ENCODE measurements around the gene KLHDC8A.

The KLHDC8A gene

DNA sequence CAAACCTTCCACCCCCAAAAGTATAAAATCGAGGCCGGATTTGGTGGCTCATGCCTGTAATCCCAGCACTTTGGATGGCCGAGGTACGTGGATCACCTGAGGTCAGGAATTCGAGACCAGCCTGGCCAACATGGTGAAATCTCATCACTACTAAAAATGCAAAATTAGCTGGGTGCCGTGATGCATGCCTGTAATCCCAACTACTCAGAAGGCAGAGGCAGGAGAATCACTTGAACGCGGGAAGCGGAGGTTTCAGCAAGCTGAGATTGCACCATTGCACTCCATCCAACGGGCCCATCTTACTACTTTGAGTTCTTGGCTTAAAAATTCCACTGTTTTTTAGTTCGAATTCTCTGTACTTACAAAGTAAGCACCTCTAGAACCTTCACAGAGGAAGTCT lies 11.0 kb downstream of the KLHDC8A start:
- H3K18ac ChIP-seq (ENCODE audit: low read length) = no peak overlapping the region
- no peak overlapping the region for H4K91ac ChIP-seq (ENCODE audit: low read depth, low read length, poor library complexity)
- no peaks in the 10 kb centered on the region for H3K36me3 ChIP-seq (replicated peaks in 1 of 2; ENCODE audit: control insufficient read depth in 2 of 2, insufficient read depth in 2 of 2, low read length in 2 of 2)
- peaks cover 0 to 2% of the 10 kb centered on the region in 2 donors for H3K9me3 ChIP-seq (replicated peaks in 1 of 2; ENCODE audit: control insufficient read depth in 2 of 2, insufficient read depth in 1 of 2, low read depth in 1 of 2, low read length in 2 of 2)
- no peak overlapping the region for H3K14ac ChIP-seq (ENCODE audit: low read length)
- H3K23ac ChIP-seq (ENCODE audit: low read depth, low read length, poor library complexity) = no peak overlapping the region
- H4K8ac ChIP-seq (ENCODE audit: low read depth, low read length) = no peak overlapping the region
- H3K9ac ChIP-seq (ENCODE audit: low read depth, low read length, poor library complexity) = no peak overlapping the region
- peaks cover 0 to 35% (median 15%) of the 10 kb centered on the region in 3 experiments for H3K27me3 ChIP-seq (ENCODE audit: control insufficient read depth in 3 of 3, insufficient read depth in 3 of 3, low read depth in 1 of 3, low read length in 3 of 3)
- no peak overlapping the region for H2BK120ac ChIP-seq (ENCODE audit: low read depth, low read length)
- H3K4me3 ChIP-seq (ENCODE audit: low read length in 2 of 2) = no peak overlapping the region
- DNase-seq (ENCODE audit: low spot score) = no peak
- no peak overlapping the region for H2BK5ac ChIP-seq (ENCODE audit: low read length)
- no peaks in the 10 kb centered on the region for H3K79me1 ChIP-seq (ENCODE audit: low read depth, low read length)
- H3K4me1 ChIP-seq (ENCODE audit: control insufficient read depth in 2 of 2, insufficient read depth in 1 of 2, low read depth in 1 of 2, low read length in 2 of 2) = peaks cover 12 to 37% of the 10 kb centered on the region in 2 donors
- no CpG with 5 or more reads among the region's 11 CpGs for WGBS, 2 donors (ENCODE audit: extremely low coverage in 2 of 2, insufficient read length in 2 of 2, insufficient replicate concordance in 1 of 2)
- H3K4ac ChIP-seq (ENCODE audit: low read length) = no peak overlapping the region
- H3K27ac ChIP-seq (replicated peaks; ENCODE audit: low read length) = no peak overlapping the region
- no peak overlapping the region for H2BK15ac ChIP-seq (ENCODE audit: low read length)
- no peak overlapping the region for H2AFZ ChIP-seq (ENCODE audit: low read length)
- no peak overlapping the region for H3K4me2 ChIP-seq (ENCODE audit: insufficient read depth, low read length, poor library complexity, severe bottlenecking)
- H2BK12ac ChIP-seq (ENCODE audit: low read length) = no peak overlapping the region
- no peak overlapping the region for H2AK5ac ChIP-seq (ENCODE audit: low read depth, low read length)

DNA sequence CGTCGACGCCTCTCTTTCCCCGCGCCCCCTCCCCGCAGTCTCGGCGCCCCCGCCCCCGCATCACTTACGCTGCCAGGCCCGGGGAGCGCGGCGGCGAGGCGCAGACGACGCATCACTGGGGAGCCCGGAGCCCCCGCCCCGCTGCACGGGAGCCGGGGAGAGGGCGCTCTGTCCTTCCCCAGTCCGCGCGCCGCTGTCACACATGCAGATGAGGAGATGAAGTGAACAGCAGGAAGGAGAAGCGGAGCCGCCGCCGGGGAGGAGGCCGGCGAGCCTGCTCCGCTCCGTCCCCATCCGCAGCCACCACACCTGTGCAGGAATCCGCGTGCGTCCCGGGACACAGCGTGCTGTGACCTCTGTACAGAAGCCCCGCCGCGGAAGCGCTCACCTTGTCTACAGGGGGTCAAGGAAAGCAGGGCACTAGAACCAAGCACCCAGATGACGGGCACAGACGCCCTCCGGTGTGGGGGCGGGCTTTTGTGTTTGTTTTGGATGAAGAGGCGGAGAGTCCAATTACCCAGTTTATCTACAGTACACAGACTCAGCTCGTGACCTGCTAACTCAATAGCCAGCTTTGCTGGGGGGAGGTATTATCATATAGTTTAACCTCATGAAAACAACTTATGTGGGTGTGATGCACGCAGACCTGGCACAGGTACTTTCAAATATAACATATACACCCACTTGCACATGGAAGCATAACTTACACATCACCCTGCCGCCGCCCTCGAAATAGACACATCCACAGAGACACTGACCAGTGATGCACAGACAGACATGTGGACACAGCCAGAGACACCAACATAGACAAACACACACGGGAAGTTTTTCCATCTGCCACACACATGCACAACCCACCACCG lies 12.4 kb downstream of the KLHDC8A start:
- peak overlapping the region; percentile 26 to 78 for H3K4me3 ChIP-seq (ENCODE audit: low read length in 2 of 2)
- H2BK5ac ChIP-seq (ENCODE audit: low read length) = no peak overlapping the region
- H2AK5ac ChIP-seq (ENCODE audit: low read depth, low read length) = no peak overlapping the region
- peak overlapping the region; percentile 94 for H3K18ac ChIP-seq (ENCODE audit: low read length)
- peak overlapping the region; percentile 78 for H3K9ac ChIP-seq (ENCODE audit: low read depth, low read length, poor library complexity)
- H3K27me3 ChIP-seq (ENCODE audit: control insufficient read depth in 3 of 3, insufficient read depth in 3 of 3, low read depth in 1 of 3, low read length in 3 of 3) = peaks cover 0 to 35% (median 15%) of the 10 kb centered on the region in 3 experiments
- no peak for DNase-seq (ENCODE audit: low spot score)
- H2AFZ ChIP-seq (ENCODE audit: low read length) = peak overlapping the region; percentile 87
- H4K91ac ChIP-seq (ENCODE audit: low read depth, low read length, poor library complexity) = no peak overlapping the region
- H2BK120ac ChIP-seq (ENCODE audit: low read depth, low read length) = no peak overlapping the region
- H2BK12ac ChIP-seq (ENCODE audit: low read length) = no peak overlapping the region
- H3K14ac ChIP-seq (ENCODE audit: low read length) = no peak overlapping the region
- H4K8ac ChIP-seq (ENCODE audit: low read depth, low read length) = no peak overlapping the region
- no peaks in the 10 kb centered on the region for H3K79me1 ChIP-seq (ENCODE audit: low read depth, low read length)
- peaks cover 4 to 23% of the 10 kb centered on the region in 2 donors for H3K4me1 ChIP-seq (ENCODE audit: control insufficient read depth in 2 of 2, insufficient read depth in 1 of 2, low read depth in 1 of 2, low read length in 2 of 2)
- H3K27ac ChIP-seq (replicated peaks; ENCODE audit: low read length) = no peak overlapping the region
- H3K23ac ChIP-seq (ENCODE audit: low read depth, low read length, poor library complexity) = peak overlapping the region; percentile 56
- H3K4me2 ChIP-seq (ENCODE audit: insufficient read depth, low read length, poor library complexity, severe bottlenecking) = peak overlapping the region; percentile 94
- peaks cover 0 to 2% of the 10 kb centered on the region in 2 donors for H3K9me3 ChIP-seq (replicated peaks in 1 of 2; ENCODE audit: control insufficient read depth in 2 of 2, insufficient read depth in 1 of 2, low read depth in 1 of 2, low read length in 2 of 2)
- no peak overlapping the region for H2BK15ac ChIP-seq (ENCODE audit: low read length)
- peaks cover 0 to 2% of the 10 kb centered on the region in 2 donors for H3K36me3 ChIP-seq (replicated peaks in 1 of 2; ENCODE audit: control insufficient read depth in 2 of 2, insufficient read depth in 2 of 2, low read length in 2 of 2)
- WGBS, 2 donors (ENCODE audit: extremely low coverage in 2 of 2, insufficient read length in 2 of 2, insufficient replicate concordance in 1 of 2) = no CpG with 5 or more reads among the region's 59 CpGs
- H3K4ac ChIP-seq (ENCODE audit: low read length) = no peak overlapping the region

DNA sequence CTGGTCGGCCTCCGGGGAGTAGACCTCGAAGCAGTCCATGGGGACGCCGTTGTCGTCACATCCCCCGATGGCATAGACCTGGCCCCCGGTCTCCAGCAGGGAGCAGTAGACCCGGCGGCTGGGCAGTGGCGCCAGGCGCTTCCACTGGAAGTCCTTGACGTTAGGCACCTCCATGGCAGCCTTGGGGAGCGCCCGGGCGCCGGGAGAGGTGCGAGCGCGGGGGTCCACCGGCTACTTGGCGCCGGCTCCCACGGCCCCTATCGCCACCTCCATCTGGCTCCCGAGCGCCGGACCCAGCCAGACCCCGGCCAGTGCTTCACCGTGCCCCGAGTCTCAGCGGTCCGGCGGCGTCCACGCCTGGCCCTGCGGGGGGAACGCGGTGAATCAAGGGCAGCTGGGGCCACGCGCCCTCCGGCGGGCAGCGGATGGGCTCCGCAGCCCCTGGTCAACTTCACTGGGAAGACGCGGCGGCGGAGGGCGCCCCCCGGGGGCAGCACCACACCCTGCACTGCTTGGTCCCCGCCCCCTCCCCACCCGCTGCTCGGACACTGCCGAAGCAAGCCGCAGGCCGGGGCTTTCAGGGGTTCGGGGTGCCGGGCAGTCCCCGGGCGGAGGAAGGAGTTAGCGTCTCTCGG lies 13.2 kb downstream of the KLHDC8A start:
- H2BK5ac ChIP-seq (ENCODE audit: low read length) = no peak overlapping the region

DNA sequence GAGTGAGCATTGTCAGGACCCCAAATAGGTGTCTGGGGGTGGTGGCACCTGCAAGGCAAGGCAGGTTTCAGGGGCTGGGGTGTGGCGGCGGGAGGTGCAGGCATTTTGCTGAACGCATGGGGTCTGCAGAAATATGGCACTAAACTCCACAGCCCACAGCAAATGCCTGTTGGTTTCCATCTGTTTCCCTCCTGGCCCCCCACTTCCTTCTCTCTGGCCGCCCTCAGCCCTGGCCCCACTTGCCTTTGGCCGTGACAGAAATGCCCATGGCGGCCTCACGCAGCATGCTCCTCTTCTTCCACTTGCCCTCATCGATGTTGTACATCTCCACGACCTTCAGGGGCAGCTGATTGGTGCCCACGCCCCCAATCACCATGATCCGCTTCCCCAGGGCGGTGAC lies 13.7 kb downstream of the KLHDC8A start:
- Histone ChIP-seq H2BK5ac (ENCODE audit: low read length) (no peak overlapping the region), H2AK5ac (ENCODE audit: low read depth, low read length) (peak overlapping the region; percentile 89), H3K4me3 (ENCODE audit: low read length in 2 of 2) (no peak overlapping the region), H3K4me1 (ENCODE audit: control insufficient read depth in 2 of 2, insufficient read depth in 1 of 2, low read depth in 1 of 2, low read length in 2 of 2) (peaks cover 4 to 11% of the 10 kb centered on the region in 2 donors), H4K91ac (ENCODE audit: low read depth, low read length, poor library complexity) (no peak overlapping the region), H3K4me2 (ENCODE audit: insufficient read depth, low read length, poor library complexity, severe bottlenecking) (peak overlapping the region; percentile 94), H3K18ac (ENCODE audit: low read length) (peak overlapping the region; percentile 94), H3K14ac (ENCODE audit: low read length) (no peak overlapping the region), H2BK120ac (ENCODE audit: low read depth, low read length) (no peak overlapping the region), H2BK12ac (ENCODE audit: low read length) (peak overlapping the region; percentile 59), H3K36me3 (replicated peaks in 1 of 2; ENCODE audit: control insufficient read depth in 2 of 2, insufficient read depth in 2 of 2, low read length in 2 of 2) (peaks cover 0 to 4% of the 10 kb centered on the region in 2 donors), H3K4ac (ENCODE audit: low read length) (peak overlapping the region; percentile 71), H3K27ac (replicated peaks; ENCODE audit: low read length) (no peak overlapping the region), H3K9ac (ENCODE audit: low read depth, low read length, poor library complexity) (peak overlapping the region; percentile 38), H2BK15ac (ENCODE audit: low read length) (no peak overlapping the region), H3K23ac (ENCODE audit: low read depth, low read length, poor library complexity) (peak overlapping the region; percentile 6), H3K79me1 (ENCODE audit: low read depth, low read length) (no peaks in the 10 kb centered on the region), H3K27me3 (ENCODE audit: control insufficient read depth in 3 of 3, insufficient read depth in 3 of 3, low read depth in 1 of 3, low read length in 3 of 3) (peaks cover 0 to 38% (median 15%) of the 10 kb centered on the region in 3 experiments), H2AFZ (ENCODE audit: low read length) (no peak overlapping the region), H3K9me3 (replicated peaks in 1 of 2; ENCODE audit: control insufficient read depth in 2 of 2, insufficient read depth in 1 of 2, low read depth in 1 of 2, low read length in 2 of 2) (peaks cover 0 to 2% of the 10 kb centered on the region in 2 donors), H4K8ac (ENCODE audit: low read depth, low read length) (no peak overlapping the region)
- no peak for DNase-seq (ENCODE audit: low spot score)
- WGBS, 2 donors (ENCODE audit: extremely low coverage in 2 of 2, insufficient read length in 2 of 2, insufficient replicate concordance in 1 of 2) = no CpG with 5 or more reads among the region's 12 CpGs

More for the DNA sequence above, 13.2 kb downstream of the KLHDC8A start:
- H3K36me3 ChIP-seq (replicated peaks in 1 of 2; ENCODE audit: control insufficient read depth in 2 of 2, insufficient read depth in 2 of 2, low read length in 2 of 2) = peaks cover 0 to 4% of the 10 kb centered on the region in 2 donors
- peak overlapping the region; percentile 59 for H2BK12ac ChIP-seq (ENCODE audit: low read length)
- peak overlapping the region; percentile 89 for H2AK5ac ChIP-seq (ENCODE audit: low read depth, low read length)
- H3K4me1 ChIP-seq (ENCODE audit: control insufficient read depth in 2 of 2, insufficient read depth in 1 of 2, low read depth in 1 of 2, low read length in 2 of 2) = peaks cover 4 to 16% of the 10 kb centered on the region in 2 donors
- H3K9me3 ChIP-seq (replicated peaks in 1 of 2; ENCODE audit: control insufficient read depth in 2 of 2, insufficient read depth in 1 of 2, low read depth in 1 of 2, low read length in 2 of 2) = peaks cover 0 to 2% of the 10 kb centered on the region in 2 donors
- H3K4ac ChIP-seq (ENCODE audit: low read length) = peak overlapping the region; percentile 71
- no CpG with 5 or more reads among the region's 63 CpGs for WGBS, 2 donors (ENCODE audit: extremely low coverage in 2 of 2, insufficient read length in 2 of 2, insufficient replicate concordance in 1 of 2)
- H2BK120ac ChIP-seq (ENCODE audit: low read depth, low read length) = no peak overlapping the region
- H3K4me2 ChIP-seq (ENCODE audit: insufficient read depth, low read length, poor library complexity, severe bottlenecking) = peak overlapping the region; percentile 94
- peak overlapping the region; percentile 77 for H3K14ac ChIP-seq (ENCODE audit: low read length)
- peak overlapping the region; percentile 39 for H2BK15ac ChIP-seq (ENCODE audit: low read length)
- H3K9ac ChIP-seq (ENCODE audit: low read depth, low read length, poor library complexity) = peak overlapping the region; percentile 95
- H3K27ac ChIP-seq (replicated peaks; ENCODE audit: low read length) = no peak overlapping the region
- peak overlapping the region; percentile 94 for H3K18ac ChIP-seq (ENCODE audit: low read length)
- H3K23ac ChIP-seq (ENCODE audit: low read depth, low read length, poor library complexity) = peak overlapping the region; percentile 6
- no peak for DNase-seq (ENCODE audit: low spot score)
- H2AFZ ChIP-seq (ENCODE audit: low read length) = peak overlapping the region; percentile 87
- peaks cover 0 to 38% (median 15%) of the 10 kb centered on the region in 3 experiments for H3K27me3 ChIP-seq (ENCODE audit: control insufficient read depth in 3 of 3, insufficient read depth in 3 of 3, low read depth in 1 of 3, low read length in 3 of 3)
- H3K4me3 ChIP-seq (ENCODE audit: low read length in 2 of 2) = peak overlapping the region; percentile 26 to 78
- H4K91ac ChIP-seq (ENCODE audit: low read depth, low read length, poor library complexity) = peak overlapping the region; percentile 4
- no peaks in the 10 kb centered on the region for H3K79me1 ChIP-seq (ENCODE audit: low read depth, low read length)
- no peak overlapping the region for H4K8ac ChIP-seq (ENCODE audit: low read depth, low read length)

Measured in neuronal stem cell (in vitro differentiated cells).